DND-41 (cell line): ENCODE results near the gene TMEM232.

Source experiments
- CTCF ChIP-seq: IDR thresholded peaks from 2 replicates; pipeline ENCODE4 v1.5.1; 2012; ENCODE audit warnings: borderline replicate concordance, low read length, moderate library complexity, mild to moderate bottlenecking; ENCODE audit not compliant: poor library complexity, severe bottlenecking; ENCODE audit errors: extremely low read depth
- EZH2 ChIP-seq: IDR thresholded peaks from 3 replicates; pipeline ENCODE4 v1.6.1; 2012; ENCODE audit warnings: borderline replicate concordance, low read depth, mild to moderate bottlenecking, moderate library complexity, low read length, inconsistent platforms; ENCODE audit not compliant: severe bottlenecking

GRCh38 chr5:110727025-110727314 is 499 bp upstream of the TMEM232 start:
- no peak for TF ChIP-seq CTCF
- TF ChIP-seq EZH2, result no peak
